Choroid plexus epithelial cell (primary cell): ENCODE results near the gene SRPK1.

Experiments
- DNase-seq: peaks from one replicate; pipeline ENCODE4 v3.0.0-alpha.2; 2010; ENCODE audit warnings: low read depth
- H3K4me3 ChIP-seq: 2 replicates; pipeline ENCODE4 v1.5.1; 2011; ENCODE audit warnings: low read depth, mild to moderate bottlenecking, control low read depth, low read length, moderate library complexity
- CTCF ChIP-seq: conservative IDR thresholded peaks from 2 replicates; pipeline ENCODE4 v1.5.1; 2011; ENCODE audit warnings: low read depth, mild to moderate bottlenecking, control low read depth, inconsistent platforms, low read length, moderate library complexity

SRPK1 gene

GRCh38 chr6:35804996-35805736 lies 115.7 kb downstream of the SRPK1 start, which contains the start of gene LHFPL5:
TSS of gene LHFPL5 (plus strand) at chr6:35805352. CDS start at chr6:35805671, 319 bp downstream.
- DNase-seq, result peak; percentile 26
- peak within 1 kb of the TSS; percentile 19 for H3K4me3 ChIP-seq
- no peak for TF ChIP-seq CTCF

- no peak for TF ChIP-seq CTCF
- H3K4me3 ChIP-seq, result no peak overlapping the region
- no peak for DNase-seq
Measured at GRCh38 chr6:35801148-35801547, 119.8 kb downstream of the SRPK1 start.

DNA sequence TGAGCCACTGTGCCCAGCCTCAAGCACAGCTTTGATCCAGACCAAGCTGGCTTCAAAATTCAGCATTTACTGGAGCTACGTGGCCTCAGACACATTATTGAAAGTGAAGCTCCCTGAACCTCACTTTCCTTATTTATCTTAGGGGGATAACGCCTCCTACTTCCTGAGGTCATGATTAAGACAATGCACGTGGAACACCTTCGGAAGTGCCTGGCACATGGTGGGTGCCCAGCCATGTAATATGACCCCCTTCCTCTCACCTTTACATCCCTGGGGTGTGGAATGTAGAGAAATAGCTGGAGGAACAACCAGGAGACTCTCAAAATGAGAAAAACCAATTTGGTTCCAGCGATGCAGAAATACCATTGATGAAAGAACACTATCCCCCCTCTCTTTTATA lies 122.2 kb downstream of the SRPK1 start:
- DNase-seq, result no peak
- TF ChIP-seq CTCF, result no peak
- H3K4me3 ChIP-seq, result no peak overlapping the region

DNA sequence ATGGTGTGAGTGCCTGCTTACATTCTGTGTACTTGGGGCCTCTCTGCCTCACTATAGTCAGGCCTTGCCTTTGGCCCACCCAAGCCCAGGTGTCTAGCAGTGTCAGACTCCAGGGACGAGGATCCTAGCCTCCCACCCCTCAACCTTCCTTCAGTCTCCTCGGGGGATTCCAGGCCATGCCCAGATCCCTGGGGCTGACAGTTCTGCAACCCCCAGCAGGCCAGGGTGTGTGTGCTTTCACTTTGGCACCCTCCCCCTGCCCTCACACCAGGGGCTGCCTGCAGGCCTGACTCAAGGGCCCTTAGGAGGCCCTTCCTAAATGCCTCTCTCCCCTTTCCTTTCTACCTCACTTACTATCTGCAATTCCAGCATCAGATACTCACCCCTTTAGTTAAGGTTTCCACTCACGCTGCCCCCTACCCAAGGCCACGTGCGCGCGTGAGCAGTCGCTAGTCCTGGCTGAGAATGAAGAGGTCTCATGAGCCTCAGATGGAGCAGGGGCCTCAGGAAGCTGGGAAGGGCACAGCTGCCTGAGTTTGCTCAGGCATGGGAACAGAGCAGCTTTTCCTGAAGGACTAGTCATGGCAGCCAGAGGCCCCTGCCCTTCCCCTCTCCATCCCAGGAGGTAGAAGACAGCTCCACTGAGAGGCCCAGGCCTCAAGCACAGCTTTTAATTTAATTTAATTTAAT lies 122.9 kb downstream of the SRPK1 start:
- TF ChIP-seq CTCF, result no peak
- H3K4me3 ChIP-seq, result no peak overlapping the region
- DNase-seq, result no peak

GRCh38 chr6:35796236-35796635 lies 124.7 kb downstream of the SRPK1 start:
- H3K4me3 ChIP-seq, result no peak overlapping the region
- no peak for TF ChIP-seq CTCF
- no peak for DNase-seq

DNA sequence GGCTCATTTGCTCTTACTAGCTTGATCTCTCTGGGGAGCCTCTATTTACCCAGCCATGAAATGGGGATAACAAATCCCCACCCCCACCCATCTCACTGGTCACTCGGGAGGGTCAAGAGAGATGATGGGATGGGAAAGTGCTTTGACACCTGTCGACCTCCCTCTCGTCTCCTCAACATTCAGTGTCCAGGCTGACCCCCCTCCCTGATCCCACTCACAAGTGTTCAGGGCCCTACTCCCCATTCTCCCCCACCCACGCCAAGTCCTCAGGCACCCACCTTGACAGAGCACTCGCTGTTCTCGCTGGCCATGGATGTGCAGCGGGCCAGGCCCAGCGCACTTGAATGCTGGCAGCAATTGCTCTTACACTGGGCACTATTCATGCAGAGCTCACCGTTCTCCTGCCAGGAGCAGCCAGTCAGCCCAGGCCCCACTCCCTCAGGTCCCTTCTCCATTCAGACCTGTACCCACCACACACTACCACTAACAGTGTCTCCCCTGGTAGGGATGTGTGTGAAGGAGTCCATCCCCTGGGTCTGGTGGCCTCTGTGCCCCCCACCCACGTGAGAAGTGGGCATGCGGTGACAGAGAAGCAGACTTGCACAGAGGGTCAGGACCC lies 125.3 kb downstream of the SRPK1 start:
- no peak for DNase-seq
- TF ChIP-seq CTCF, result no peak
- no peak overlapping the region for H3K4me3 ChIP-seq
